Endothelial cell of umbilical vein (primary cell): ENCODE data around the gene KLK5. TPM values are rescaled to one million over a fixed set of nuclear protein-coding genes. Genes with fewer than 3 reads are reported as not detected.

ENCODE experiments used
- BruUV-seq: library from RNA; stranded (reverse); fragments of 400-500 nt; replicated peaks from 2 replicates; lab custom pipeline; 2021; lab: Mats Ljungman, UMichigan
- CTCF ChIA-PET: fragments of 300-600, 350-600 bp; sonication (Branson Sonifier 250); formaldehyde crosslinking; loops from one replicate; lab custom pipeline; 2021; ENCODE audit warnings: antibody characterized with exemption, inconsistent platforms; lab: Charles Lee
- POLR2A ChIA-PET: fragments of 300-600, 350-600 bp; sonication (Branson Sonifier 250); formaldehyde crosslinking; loops from one replicate; lab custom pipeline; 2021; ENCODE audit warnings: antibody characterized with exemption, inconsistent platforms; lab: Charles Lee
- DNase-seq: peaks from one replicate; pipeline ENCODE4 v3.0.0-alpha.2; 2011; ENCODE audit warnings: low read depth, low spot score
- FAIRE-seq: peaks from 2 replicates; lab custom pipeline; 2011; peaks lifted over from hg19 to GRCh38; lab: Jason Lieb, UNC
- H2AFZ ChIP-seq: 2 replicates; pipeline ENCODE4 v1.6.0; 2012; ENCODE audit warnings: low read depth, low read length, control low read depth, inconsistent platforms
- H3K27ac ChIP-seq: 2 replicates; pipeline ENCODE4 v1.5.1; 2011; ENCODE audit warnings: low read depth, mild to moderate bottlenecking, control low read depth, low read length, moderate library complexity; ENCODE audit not compliant: insufficient read depth
- H3K27me3 ChIP-seq, 2 experiments: 2 replicates each; pipeline versions ENCODE4 v1.6.0 to v1.6.1; 2011; ENCODE audit warnings: low read length in 2 of 2, mixed read lengths in 1 of 2; ENCODE audit not compliant: control insufficient read depth in 2 of 2, insufficient read depth in 2 of 2
- H3K36me3 ChIP-seq, 2 experiments: 2 replicates in 1 of 2; 3 replicates in 1 of 2; pipeline ENCODE4 v1.5.1; 2011; ENCODE audit warnings: low read length in 2 of 2, mild to moderate bottlenecking in 1 of 2, moderate library complexity in 1 of 2; ENCODE audit not compliant: control insufficient read depth in 2 of 2, insufficient read depth in 2 of 2; ENCODE audit errors: extremely low read depth in 1 of 2
- H3K4me1 ChIP-seq: 3 replicates; pipeline ENCODE4 v1.5.1; 2011; ENCODE audit warnings: mild to moderate bottlenecking, low read length; ENCODE audit not compliant: control insufficient read depth, insufficient read depth; ENCODE audit errors: extremely low read depth
- H3K4me2 ChIP-seq: 2 replicates; pipeline ENCODE4 v1.6.1; 2011; ENCODE audit warnings: low read length, control low read depth, mixed read lengths; ENCODE audit not compliant: insufficient read depth
- H3K4me3 ChIP-seq, 3 experiments: fragments of 200-600 bp in 1 of 3; sonication (generic), shearing (Covaris generic) in 1 of 3; replicated peaks in 1 of 3; 2 replicates each; pipeline ENCODE4 v1.5.1; 2011 to 2016; ENCODE audit warnings: control low read depth in 3 of 3, low read length in 3 of 3, mild to moderate bottlenecking in 2 of 3, inconsistent platforms in 1 of 3, low read depth in 1 of 3, moderate library complexity in 1 of 3; ENCODE audit not compliant: insufficient read depth in 1 of 3
- H3K79me2 ChIP-seq: 2 replicates; pipeline ENCODE4 v1.6.0; 2012; ENCODE audit warnings: low read length, inconsistent platforms; ENCODE audit not compliant: control insufficient read depth, insufficient read depth
- H3K9ac ChIP-seq: replicated peaks from 2 replicates; pipeline ENCODE3; 2011; ENCODE audit warnings: low read length, control low read depth; ENCODE audit not compliant: insufficient read depth; ENCODE audit errors: extremely low read depth
- H3K9me1 ChIP-seq: replicated peaks from 3 replicates; pipeline ENCODE4 v1.6.0; 2011; ENCODE audit warnings: mild to moderate bottlenecking, low read length; ENCODE audit not compliant: control insufficient read depth, insufficient read depth; ENCODE audit errors: extremely low read depth
- H3K9me3 ChIP-seq: replicated peaks from 2 replicates; pipeline ENCODE4 v1.5.1; 2012; ENCODE audit warnings: low read length, inconsistent platforms; ENCODE audit not compliant: control insufficient read depth, insufficient read depth
- H4K20me1 ChIP-seq: replicated peaks from 2 replicates; pipeline ENCODE3; 2011; ENCODE audit warnings: mild to moderate bottlenecking, low read length; ENCODE audit not compliant: control insufficient read depth, insufficient read depth; ENCODE audit errors: extremely low read depth
- EZH2 ChIP-seq: IDR thresholded peaks from 2 replicates; pipeline ENCODE4 v1.6.1; 2012; ENCODE audit warnings: borderline replicate concordance, low read depth, mild to moderate bottlenecking, moderate library complexity, low read length, inconsistent platforms; ENCODE audit not compliant: severe bottlenecking
- FOS ChIP-seq: IDR thresholded peaks from 2 replicates; pipeline ENCODE4 v1.6.1; 2011; ENCODE audit warnings: mild to moderate bottlenecking, low read length, moderate library complexity, borderline replicate concordance; ENCODE audit not compliant: insufficient read depth
- GATA2 ChIP-seq: IDR thresholded peaks from 2 replicates; pipeline ENCODE4 v1.7.0; 2011; ENCODE audit warnings: low read depth, mild to moderate bottlenecking, moderate library complexity, mixed read lengths, low read length; ENCODE audit not compliant: insufficient read length, insufficient read depth
- JUN ChIP-seq: IDR thresholded peaks from 2 replicates; pipeline ENCODE4 v1.6.1; 2011; ENCODE audit warnings: borderline replicate concordance, low read depth; ENCODE audit not compliant: insufficient read length, insufficient read depth
- MYC ChIP-seq: IDR thresholded peaks from one replicate; pipeline ENCODE4 v1.6.1; 2011; ENCODE audit warnings: mild to moderate bottlenecking, low read depth, low read length
- POLR2A ChIP-seq: IDR thresholded peaks from 2 replicates; pipeline ENCODE4 v1.6.1; 2012; ENCODE audit warnings: low read depth, mild to moderate bottlenecking, control low read depth, low read length
- POLR2AphosphoS5 ChIP-seq: IDR thresholded peaks from 2 replicates; pipeline ENCODE4 v1.6.1; 2012; ENCODE audit warnings: low read depth, mild to moderate bottlenecking, control low read depth, low read length, moderate library complexity; ENCODE audit not compliant: insufficient read depth
- dilution Hi-C: fragments of 300-500 bp; cut with MboI; formaldehyde crosslinking; loops from one replicate; pipeline ENCODE4 v1.15.0; 2019; ENCODE audit warnings: low sequenced_read_pairs; ENCODE audit not compliant: extremely low pct_ligation_motif_present
- intact Hi-C: fragments of 100-400 bp; cut with micrococcal nuclease; formaldehyde crosslinking; loops from one replicate; pipeline ENCODE4 v1.10.0; 2022
- polyA plus RNA-seq, 4 experiments: library from polyadenylated mRNA; depleted of rRNA in 3 of 4; stranded (reverse) in 3 of 4; unstranded in 1 of 4; fragments of >200 nt; gene quantifications; 2 replicates each; pipeline versions ENCODE4 v1.2.1 to v1.2.3, GENCODE V29; 2011 to 2012; ENCODE audit warnings: missing spikeins in 1 of 4
- total RNA-seq: library from RNA; stranded (reverse); gene quantifications from 2 replicates; pipeline ENCODE4 v1.2.3, GENCODE V29; 2021
- TF ChIP-seq, protein P1 (sequence below): IDR thresholded peaks from 2 replicates; pipeline ENCODE4 v1.6.1; 2011; ENCODE audit not compliant: insufficient read depth, insufficient read length
- TF ChIP-seq, protein P2 (sequence below), 2 donors: IDR thresholded peaks; 1 replicate in 1 of 2; 2 replicates in 1 of 2; pipeline ENCODE4 v1.5.1; 2011; ENCODE audit warnings: low read length in 2 of 2, mild to moderate bottlenecking in 2 of 2, moderate library complexity in 2 of 2, control low read depth in 1 of 2, inconsistent platforms in 1 of 2, low read depth in 1 of 2; ENCODE audit not compliant: insufficient read depth in 1 of 2; ENCODE audit errors: extremely low read depth in 1 of 2

The KLK5 gene
- total and polyA plus RNA-seq, 2 donors (not counting 3 experiments of a cell fraction or from before 2014, with no cell fraction given) = not detected

DNA sequence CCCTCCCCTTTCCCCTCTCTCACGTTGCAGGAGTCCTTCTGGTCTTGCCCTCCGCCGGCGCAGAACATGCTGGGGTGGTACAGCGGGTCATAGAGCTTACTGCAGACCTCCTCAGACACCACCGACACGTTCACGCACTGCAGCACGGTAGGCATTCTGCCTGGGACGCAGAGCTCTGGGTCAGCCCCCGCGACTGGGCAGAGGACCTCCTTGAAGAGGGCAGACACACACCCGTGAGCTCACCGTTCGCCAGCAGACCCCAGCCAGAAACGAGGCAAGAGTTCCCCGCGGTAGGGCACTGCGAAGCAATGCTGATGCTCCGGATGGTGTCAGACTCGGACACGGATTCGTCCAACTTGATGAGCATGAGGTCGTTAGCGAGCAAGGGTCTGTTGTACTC, 44.5 kb downstream of the KLK5 start:
- intact Hi-C loops = no loop called here
- ChIA-PET POLR2A (no interaction called here), CTCF (interaction anchor here (1.4 to 3.4 kb wide), 3 partner anchors 14 to 204 kb away, joined by 4 to 24 read pairs (median 5); no protein-coding TSS in a partner anchor)
- Histone ChIP-seq H3K4me2 (no peak overlapping the region), H3K27me3 (peaks cover 18 to 24% of the 10 kb centered on the region in 2 experiments), H3K9me1 (no peaks in the 10 kb centered on the region), H4K20me1 (no peaks in the 10 kb centered on the region), H3K36me3 (no peaks in the 10 kb centered on the region), H3K4me3 (no peak overlapping the region), H2AFZ (no peak overlapping the region), H3K4me1 (no peaks in the 10 kb centered on the region), H3K9ac (no peak overlapping the region), H3K27ac (no peak overlapping the region), H3K79me2 (no peaks in the 10 kb centered on the region), H3K9me3 (no peaks in the 10 kb centered on the region)
- FAIRE-seq (no peak), DNase-seq (no peak)
- BruUV-seq = no TSS peak
- dilution Hi-C loops = no loop called here
- TF ChIP-seq, protein P1, sequence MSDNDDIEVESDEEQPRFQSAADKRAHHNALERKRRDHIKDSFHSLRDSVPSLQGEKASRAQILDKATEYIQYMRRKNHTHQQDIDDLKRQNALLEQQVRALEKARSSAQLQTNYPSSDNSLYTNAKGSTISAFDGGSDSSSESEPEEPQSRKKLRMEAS = no peak
- TF ChIP-seq, protein P2, sequence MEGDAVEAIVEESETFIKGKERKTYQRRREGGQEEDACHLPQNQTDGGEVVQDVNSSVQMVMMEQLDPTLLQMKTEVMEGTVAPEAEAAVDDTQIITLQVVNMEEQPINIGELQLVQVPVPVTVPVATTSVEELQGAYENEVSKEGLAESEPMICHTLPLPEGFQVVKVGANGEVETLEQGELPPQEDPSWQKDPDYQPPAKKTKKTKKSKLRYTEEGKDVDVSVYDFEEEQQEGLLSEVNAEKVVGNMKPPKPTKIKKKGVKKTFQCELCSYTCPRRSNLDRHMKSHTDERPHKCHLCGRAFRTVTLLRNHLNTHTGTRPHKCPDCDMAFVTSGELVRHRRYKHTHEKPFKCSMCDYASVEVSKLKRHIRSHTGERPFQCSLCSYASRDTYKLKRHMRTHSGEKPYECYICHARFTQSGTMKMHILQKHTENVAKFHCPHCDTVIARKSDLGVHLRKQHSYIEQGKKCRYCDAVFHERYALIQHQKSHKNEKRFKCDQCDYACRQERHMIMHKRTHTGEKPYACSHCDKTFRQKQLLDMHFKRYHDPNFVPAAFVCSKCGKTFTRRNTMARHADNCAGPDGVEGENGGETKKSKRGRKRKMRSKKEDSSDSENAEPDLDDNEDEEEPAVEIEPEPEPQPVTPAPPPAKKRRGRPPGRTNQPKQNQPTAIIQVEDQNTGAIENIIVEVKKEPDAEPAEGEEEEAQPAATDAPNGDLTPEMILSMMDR (IDR thresholded peaks at IDR 0.05; ENCODE audit: extremely low read depth in 1 of 2, insufficient read depth in 1 of 2, low read depth in 1 of 2, low read length in 2 of 2) = no peak
- TF ChIP-seq JUN = no peak
- TF ChIP-seq EZH2 = no peak
- TF ChIP-seq GATA2 = no peak
- no peak for TF ChIP-seq FOS
- no peak for TF ChIP-seq POLR2A
- no peak for TF ChIP-seq MYC
- no peak for TF ChIP-seq POLR2AphosphoS5
